Activated naive CD4-positive, alpha-beta T cell treated with Interleukin-2 at 50 U/mL for 16 hours (primary cell): ENCODE data around the gene BZW2.
"Not testable (repeated sequence)": the region's sequence is repeated elsewhere in the genome, so short reads cannot be mapped to it uniquely, and the experiment has no call there.

ENCODE experiments used
- DNase-seq: peaks from one replicate; pipeline ENCODE4 v3.0.0-alpha.2; 2020

The BZW2 gene

GRCh38 chr7:16646472-16647072, 591 bp downstream of the BZW2 start:
- DNase-seq: peak; percentile 6

- no peak for DNase-seq
Measured at GRCh38 chr7:16647435-16647960, 1.5 kb downstream of the BZW2 start.

- DNase-seq: no peak
Measured at GRCh38 chr7:16648551-16648950, 2.6 kb downstream of the BZW2 start.

- no peak for DNase-seq
Measured at GRCh38 chr7:16649196-16649595, 3.2 kb downstream of the BZW2 start.

- no peak for DNase-seq
Measured at GRCh38 chr7:16650266-16650665, 4.3 kb downstream of the BZW2 start.

GRCh38 chr7:16651396-16652239, 5.6 kb downstream of the BZW2 start:
- DNase-seq: no peak

GRCh38 chr7:16652240-16652583, 6.2 kb downstream of the BZW2 start:
- DNase-seq: no peak

GRCh38 chr7:16652888-16653287, 6.9 kb downstream of the BZW2 start:
- DNase-seq: no peak

- no peak for DNase-seq
Measured at GRCh38 chr7:16655394-16655793, 9.4 kb downstream of the BZW2 start.

- no peak for DNase-seq
Measured at GRCh38 chr7:16656141-16656540, 10.2 kb downstream of the BZW2 start.

GRCh38 chr7:16657656-16658279, 11.8 kb downstream of the BZW2 start:
- no peak for DNase-seq

GRCh38 chr7:16659854-16660497, 14.0 kb downstream of the BZW2 start:
- DNase-seq: not testable (repeated sequence)

GRCh38 chr7:16660702-16661464, 14.9 kb downstream of the BZW2 start:
- DNase-seq: no peak

GRCh38 chr7:16661924-16662323, 15.9 kb downstream of the BZW2 start:
- DNase-seq: no peak

- DNase-seq: no peak
Measured at GRCh38 chr7:16667355-16667754, 21.4 kb downstream of the BZW2 start.

GRCh38 chr7:16668049-16668858, 22.3 kb downstream of the BZW2 start:
- DNase-seq: no peak

- no peak for DNase-seq
Measured at GRCh38 chr7:16668978-16669377, 23.0 kb downstream of the BZW2 start.

GRCh38 chr7:16669581-16669980, 23.6 kb downstream of the BZW2 start:
- no peak for DNase-seq

- DNase-seq: no peak
Measured at GRCh38 chr7:16670021-16670420, 24.0 kb downstream of the BZW2 start.

- DNase-seq: no peak
Measured at GRCh38 chr7:16670731-16671344, 24.9 kb downstream of the BZW2 start.

GRCh38 chr7:16671811-16672210, 25.8 kb downstream of the BZW2 start:
- DNase-seq: no peak
